GM20431 (cell line): ENCODE measurements around the gene PUM2.
"Not testable (repeated sequence)": the region's sequence is repeated elsewhere in the genome, so short reads cannot be mapped to it uniquely, and the experiment has no call there.

ENCODE experiments used
- in situ Hi-C: fragments of 300-500 bp; cut with MseI, MboI; formaldehyde crosslinking; loops from one replicate; pipeline ENCODE4 v1.15.0; 2020; ENCODE audit warnings: low sequenced_read_pairs; ENCODE audit not compliant: unreplicated experiment

PUM2 gene

DNA sequence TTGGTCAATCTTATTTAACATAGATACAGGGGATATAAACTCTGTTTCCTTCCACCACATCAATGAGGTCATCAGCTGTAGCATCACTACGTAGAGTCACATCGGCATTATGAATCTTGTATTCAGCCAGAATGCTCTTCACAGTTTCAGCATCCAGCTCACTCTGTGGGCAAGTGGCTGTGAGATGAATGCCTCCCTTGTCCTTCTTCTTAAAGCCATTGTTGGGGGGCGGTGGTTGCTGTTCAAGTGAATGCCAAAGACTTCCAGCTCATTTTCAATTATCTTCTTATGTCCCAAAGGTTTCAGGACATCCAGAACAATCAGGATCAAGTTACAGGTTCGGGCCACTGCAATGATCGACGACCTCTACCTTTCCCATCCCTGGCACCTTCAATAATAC lies 110.4 kb downstream of the PUM2 start:
- in situ Hi-C loops = not testable (repeated sequence)

DNA sequence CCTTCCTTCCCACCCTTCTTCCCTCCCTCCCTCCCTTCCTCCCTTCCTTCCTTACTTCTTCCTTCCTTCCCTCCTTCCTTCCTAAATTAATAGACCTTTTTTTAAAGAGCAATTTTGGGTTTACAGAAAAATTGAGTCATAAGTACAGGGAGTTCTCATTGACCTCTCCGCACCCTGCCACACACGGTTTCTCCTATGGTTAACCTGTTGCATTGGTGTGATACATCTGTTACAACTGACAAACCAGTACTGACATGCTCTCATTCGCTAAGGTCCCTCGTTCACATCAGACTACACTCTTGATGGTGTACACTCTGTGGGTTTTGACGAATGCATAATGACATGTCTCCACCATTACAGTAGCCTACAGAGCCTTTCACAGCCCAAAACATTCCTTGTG lies 114.1 kb downstream of the PUM2 start:
- in situ Hi-C loops = no loop called here

DNA sequence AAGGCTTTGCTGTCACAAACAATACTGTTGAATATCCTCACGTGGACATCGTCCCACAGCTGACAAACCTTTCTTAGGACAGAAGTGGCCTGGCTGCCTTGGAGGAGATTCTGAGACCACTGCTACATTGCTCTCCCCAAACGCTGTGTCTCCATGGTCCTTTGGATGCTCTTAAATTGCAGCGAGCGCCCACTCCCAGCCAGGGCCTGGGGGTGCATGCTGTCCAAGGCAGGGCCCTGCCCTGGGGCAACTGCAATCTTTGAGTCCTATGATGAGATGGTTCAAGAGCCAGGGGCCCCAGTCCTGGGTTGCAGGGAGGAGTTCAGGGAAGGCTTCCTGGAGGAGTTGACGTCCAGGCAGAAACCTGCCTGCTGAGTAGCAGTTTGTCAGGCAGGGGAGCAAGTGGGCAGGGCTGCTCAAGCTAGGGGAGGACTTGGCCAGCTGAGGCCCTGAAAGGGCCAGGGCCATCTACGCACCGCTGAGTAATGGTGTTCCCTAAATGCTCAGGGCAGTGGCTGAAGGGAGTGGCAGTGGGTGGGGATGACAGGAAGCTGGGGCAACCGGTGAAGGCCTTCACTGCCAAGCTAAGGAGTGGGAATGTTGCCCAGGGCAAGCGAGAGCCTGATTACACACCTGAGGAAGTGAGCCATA lies 114.9 kb downstream of the PUM2 start:
- in situ Hi-C loops = no loop called here

DNA sequence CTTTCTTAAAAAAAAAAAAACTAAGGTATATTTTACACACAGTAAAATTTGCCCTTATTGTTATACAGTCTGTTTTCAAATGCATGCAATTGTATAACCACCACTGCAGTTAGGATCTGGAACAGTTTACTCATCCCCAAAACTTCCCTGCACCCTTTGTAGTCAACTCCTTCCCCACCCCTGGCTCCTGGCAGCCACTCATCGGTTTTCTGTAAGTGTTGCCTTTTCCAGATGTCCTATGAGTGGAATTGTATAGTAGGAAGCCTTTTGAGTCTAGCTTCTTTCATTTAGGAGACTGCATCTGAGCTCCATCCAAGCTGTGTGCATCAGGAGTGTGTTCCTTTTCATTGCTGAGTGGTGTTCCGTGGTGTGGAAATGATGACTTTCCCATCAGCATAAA lies 116.0 kb downstream of the PUM2 start:
- in situ Hi-C loops = not testable (repeated sequence)

DNA sequence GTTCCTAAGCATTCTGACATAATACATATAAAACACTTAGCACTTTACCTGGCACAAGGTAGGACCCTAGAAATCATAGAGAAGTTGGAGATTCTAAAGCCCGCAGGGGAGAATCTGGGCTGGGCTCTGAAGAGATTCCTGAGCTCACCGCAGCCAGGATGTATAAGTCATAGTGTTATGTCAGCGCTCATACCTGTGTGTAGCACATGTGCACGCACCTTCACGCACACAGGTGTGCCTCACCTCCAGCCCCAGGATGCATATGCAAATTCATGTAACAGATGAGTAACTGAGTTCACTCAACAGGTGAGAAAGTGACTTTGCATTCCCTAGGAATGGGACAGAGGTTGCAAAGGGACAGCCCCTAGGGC lies 117.8 kb downstream of the PUM2 start:
- in situ Hi-C loops = no loop called here

DNA sequence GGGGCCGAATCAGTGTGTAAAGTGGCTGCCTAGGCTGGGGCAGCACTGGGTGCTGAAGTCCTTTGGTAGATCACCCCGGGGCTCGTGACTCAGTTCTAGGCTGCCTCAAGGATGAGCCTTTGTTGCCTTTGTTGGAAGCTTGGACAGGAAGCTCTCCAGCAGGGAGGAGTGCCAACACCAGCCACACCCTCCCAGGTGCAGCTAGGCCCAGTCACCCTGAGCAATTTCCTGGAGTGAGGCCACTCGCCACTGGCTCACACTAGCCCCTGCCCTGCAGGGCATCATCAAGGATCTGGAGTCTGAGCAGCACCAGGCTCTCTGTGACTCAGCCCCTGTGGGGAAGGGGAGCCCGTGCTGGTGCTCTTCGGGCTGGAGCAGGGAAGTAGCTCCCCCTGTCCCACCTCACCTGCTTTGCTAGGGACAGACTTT lies 119.0 kb downstream of the PUM2 start:
- in situ Hi-C loops = no loop called here

DNA sequence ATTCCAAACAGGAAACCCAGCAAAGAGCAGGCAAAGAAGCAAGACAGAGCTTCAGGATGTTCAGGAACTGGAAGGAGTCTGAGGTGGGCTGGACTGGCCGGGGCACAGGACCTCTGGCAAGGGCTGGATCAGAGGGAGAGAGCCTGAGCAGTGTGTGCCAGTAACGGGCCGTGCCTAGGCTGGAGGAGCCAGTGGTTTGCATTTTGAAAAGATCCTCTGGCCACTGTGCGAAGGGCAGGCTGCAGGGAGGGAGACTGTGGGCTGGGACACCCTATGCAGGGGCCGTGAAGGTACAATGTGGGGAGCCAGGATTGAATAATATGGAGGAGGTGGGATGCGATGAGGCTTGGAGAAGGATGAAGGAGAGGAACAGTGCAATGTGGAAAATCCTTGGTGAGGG lies 119.5 kb downstream of the PUM2 start:
- in situ Hi-C loops = no loop called here

DNA sequence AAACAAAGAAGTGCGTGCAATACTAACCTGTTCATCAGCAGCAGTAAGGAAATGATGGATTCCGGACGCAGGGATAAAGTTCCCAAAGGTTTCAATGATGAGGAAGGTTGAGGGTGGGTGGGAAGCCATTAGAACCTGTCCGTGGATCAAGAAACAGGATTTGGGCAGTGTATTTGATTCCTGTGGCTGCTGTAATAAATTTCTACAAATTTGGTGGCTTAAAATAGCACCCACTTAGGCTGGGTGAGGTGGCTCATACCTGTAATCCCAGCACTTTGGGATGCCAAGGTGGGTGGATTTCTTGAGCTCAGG lies 120.6 kb downstream of the PUM2 start:
- in situ Hi-C loops = no loop called here

DNA sequence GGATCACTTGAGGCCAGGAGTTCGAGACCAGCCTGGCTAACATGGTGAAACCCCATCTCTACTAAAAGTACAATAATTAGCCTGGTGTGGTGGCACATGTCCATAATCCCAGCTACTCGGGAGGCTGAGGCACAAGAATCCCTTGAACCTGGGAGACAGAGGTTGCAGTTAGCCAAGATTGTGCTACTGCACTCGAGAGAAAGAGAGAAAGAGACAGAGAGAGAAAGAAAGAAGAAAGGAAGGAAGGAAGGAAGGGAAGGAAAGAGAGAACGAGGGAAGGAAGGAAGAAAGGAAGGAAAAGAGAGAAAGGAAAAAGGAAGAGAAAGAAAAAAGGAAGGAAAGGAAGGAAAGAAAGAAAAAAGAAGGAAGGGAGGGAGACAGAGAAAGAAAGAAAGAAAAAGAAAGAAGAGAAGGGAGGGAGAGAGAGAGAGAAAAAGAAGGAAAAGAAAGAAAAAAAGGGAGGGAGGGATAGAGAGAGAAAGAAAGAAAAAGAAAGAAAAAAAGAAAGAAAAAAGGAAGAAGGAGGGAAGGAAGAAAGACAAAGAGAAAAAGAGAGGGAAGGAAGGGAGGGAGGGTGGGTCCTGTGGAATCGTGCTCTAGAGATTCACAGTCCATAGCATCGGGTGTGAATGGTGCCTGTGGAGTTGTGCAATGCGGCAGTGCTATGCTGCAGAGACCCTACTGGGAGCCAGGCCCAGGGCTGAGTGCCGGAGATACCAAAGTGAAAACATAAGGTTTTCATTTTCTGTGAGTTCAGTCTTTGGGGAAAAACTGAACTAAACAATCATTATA lies 121.1 kb downstream of the PUM2 start:
- in situ Hi-C loops = no loop called here

DNA sequence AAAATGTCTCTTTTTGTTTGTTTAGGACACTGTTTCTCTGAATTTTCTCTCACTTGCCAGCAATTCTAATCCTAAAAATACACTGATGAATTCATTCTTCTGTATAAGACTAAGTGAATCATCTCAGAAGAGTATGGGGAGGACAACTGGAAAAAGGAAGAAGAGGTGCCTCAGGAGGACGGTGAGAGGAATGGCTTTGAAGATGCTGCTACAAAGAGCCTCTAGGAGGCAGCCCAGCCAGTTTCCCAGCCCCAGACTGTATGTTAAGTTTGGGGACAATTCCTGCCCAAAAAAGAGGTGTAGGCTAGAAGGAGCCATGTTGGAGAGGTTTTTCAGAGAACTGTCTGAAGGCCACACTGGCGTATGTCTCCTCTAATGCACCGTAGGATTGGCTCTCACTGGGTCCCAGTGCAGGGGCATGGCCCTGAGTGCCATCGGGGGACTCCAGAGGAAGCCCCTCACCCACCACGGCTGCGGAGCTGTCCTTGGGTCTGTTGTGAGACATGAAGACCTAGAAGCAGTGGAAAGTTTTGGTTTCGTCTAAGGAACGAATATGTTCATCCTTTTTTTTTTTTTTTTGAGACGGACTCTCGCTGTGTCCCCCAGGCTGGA lies 122.6 kb downstream of the PUM2 start:
- in situ Hi-C loops = no loop called here

DNA sequence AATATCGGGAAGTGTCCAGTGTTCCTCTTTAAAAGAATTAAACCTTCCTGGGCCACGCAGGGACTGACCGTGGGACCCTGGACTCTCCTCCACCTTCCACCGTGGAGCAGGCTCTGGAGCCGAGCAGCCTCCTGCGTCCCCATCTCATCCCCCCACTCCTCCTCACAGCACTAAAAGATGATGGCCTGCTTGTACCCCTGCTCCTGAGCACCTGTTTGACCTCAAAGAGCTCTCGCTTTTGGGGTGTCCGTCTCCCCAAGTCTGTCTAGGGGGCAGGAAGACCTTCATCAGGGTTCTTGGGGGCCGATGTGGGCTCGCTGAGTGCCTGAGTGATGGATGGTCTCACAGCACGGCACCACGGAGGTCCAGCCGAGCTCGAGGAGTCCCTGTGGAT lies 124.5 kb downstream of the PUM2 start:
- in situ Hi-C loops = no loop called here

DNA sequence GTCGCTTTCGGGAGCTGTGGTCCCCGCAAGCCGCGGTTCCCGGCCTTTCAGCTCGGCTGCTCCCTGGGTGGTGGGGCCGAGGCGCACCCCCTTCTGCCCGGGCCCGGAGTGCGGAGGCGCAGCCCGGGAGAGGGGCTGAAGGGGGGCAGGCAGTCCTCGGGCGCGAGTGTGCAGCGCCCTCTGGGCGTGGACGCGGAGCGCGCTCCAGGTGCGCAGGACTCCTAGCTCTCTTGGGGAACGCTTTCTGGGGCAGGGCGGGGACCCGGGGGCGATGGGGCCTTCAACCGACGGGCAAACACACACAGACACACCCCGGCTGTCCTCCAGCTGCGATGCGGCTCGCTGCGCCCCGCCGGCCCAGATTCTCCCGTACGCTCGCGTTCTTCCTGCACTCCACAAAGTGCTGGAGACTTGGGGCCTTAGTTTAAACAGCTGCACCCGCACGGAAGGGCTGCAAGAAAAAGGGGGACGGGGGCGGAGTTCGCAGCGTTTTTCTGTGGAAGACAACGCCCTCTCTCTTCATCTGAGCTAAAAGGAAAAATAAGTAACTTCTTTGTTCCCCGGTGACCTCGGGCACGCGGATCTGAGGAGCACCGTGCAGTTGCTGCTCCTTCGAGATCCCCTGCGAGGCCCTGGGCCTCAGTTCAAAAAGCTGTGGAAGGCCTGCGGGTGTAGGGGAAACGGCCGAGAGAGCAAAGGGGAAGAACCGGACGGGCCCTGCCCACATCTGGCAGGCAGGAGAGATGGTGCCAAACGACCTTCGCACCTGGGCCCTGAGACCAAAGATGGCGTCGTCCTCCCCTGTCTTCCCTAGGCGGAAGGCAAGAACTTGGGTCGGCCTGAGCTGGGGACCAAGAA lies 125.1 kb downstream of the PUM2 start:
- in situ Hi-C loops = no loop called here

DNA sequence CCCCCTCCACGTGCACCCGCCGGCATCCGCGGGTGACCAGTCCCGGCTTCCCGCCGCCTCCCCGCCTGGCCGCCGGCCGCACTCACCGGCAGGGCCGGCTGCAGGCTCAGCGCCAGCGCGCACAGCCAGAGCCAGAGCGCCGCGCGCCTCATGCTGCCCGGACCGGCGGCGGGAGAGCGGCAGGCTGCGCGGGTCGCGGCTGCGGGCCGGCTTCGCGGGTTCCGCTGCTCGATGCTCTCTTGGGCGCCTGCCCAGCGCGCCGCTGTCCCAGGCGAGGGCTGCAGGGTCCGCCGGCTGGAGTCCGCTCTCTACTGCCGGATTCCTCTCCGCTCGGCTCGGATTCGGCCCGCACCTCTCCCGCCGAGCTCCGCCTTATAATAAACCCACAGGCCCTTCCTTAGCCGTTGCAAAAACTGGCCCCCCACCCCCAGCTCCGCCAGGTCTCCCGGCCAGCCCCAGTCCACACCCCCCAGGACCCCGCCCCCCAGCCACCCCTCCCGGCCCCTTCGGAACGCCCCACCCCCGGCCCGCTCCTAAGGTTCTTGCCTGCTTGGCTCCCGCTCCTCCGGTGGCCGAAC lies 125.8 kb downstream of the PUM2 start, which contains the start of gene SDC1:
TSS of gene SDC1 (minus strand) at position 415 of the 578 bp plus-strand sequence. CDS start at position 152, 263 bp downstream.
- in situ Hi-C loops = no loop called here

DNA sequence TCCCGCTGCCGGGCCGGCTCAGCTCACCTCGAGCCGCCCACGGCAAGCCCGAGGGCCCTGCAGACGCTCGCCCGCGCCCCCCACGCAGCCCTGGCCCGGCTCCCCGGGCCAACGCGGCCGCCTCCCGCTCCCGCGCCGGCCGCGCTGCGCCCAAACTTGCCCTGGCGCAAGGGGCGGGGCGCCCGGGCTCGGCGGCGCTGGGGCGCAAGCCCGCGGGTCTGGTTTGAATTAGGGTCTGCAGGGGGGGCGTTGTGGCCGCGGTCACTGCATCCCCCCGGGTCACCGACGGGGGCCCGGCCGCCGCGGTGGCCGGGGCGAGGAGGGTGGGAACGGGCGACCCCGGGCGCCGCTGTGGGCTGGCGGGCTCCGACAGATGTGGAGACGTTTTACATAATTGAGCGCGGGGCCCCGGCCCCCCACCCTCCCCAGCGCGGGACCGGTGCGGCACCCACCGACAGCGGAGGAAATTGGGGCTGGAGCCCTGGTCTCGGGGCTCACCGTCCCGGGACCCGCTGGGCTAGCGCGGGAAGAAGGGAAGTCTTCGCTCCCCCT lies 126.4 kb downstream of the PUM2 start:
- in situ Hi-C loops = no loop called here

DNA sequence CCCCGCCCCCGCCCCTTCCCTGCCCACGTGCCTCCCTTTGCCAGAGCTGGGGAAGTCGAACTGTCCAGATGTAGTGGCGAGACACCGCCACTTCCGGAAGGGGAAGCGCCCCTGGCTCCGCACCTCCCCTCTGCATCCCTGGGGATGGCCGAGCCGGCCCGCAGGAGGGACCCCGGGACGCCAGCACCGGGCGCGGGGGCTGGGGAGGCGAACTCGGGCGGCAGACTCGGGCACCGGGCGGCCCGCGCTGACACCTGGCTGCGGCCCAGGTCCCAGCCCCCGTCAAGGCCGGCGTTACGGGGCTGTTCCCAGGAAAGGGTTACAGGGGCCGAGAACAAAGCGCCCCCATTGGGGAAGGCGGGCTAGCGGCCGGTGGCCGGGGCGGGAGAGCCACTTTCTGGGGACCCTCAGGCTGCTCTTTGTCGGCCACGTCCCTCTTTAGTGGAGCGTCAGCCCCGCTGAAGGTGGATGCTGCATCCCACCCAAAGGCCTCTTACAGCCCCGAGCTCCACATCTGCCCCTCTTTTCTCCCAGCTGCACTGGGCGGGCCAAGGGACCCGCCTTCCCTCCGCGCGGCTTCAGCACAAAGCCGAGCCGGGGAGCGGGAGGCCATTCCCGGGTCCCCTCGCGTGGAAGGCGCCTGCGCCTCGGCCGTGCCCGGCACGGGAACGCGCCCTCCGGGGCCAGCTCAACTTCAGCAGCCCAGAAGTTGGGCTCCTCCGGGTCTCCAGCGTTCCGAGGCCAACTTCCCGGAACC lies 127.1 kb downstream of the PUM2 start:
- in situ Hi-C loops = no loop called here

DNA sequence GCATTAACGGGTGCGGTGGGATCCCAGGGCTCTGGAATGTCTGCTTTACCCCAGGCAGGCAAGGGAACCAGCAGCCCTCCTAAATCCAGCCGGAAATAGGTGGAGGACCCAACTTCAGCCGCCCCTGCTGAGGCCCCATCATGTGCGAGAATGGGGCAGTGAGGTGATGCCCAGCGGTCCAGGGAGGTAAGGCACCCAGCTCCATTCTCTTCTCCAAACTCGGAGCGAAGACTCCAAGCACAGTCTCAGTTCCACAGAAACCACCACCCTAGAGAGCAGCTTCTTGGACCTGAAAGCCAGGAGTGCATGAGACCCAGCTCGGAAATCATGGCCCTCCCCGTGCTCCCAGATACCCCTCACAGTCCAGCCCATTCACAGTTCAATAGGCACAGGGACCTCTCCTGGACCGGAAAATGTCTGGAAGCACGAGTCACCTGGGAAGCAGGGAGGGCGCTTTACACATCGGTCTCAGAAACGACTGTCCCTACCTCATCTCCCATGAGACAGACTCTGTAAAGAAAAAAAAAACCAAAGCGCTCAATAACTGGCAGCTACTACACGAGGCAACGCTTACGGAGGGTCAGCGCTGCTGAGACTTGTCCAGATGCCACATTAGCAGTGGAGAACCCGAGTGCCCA lies 127.8 kb downstream of the PUM2 start:
- in situ Hi-C loops = no loop called here

DNA sequence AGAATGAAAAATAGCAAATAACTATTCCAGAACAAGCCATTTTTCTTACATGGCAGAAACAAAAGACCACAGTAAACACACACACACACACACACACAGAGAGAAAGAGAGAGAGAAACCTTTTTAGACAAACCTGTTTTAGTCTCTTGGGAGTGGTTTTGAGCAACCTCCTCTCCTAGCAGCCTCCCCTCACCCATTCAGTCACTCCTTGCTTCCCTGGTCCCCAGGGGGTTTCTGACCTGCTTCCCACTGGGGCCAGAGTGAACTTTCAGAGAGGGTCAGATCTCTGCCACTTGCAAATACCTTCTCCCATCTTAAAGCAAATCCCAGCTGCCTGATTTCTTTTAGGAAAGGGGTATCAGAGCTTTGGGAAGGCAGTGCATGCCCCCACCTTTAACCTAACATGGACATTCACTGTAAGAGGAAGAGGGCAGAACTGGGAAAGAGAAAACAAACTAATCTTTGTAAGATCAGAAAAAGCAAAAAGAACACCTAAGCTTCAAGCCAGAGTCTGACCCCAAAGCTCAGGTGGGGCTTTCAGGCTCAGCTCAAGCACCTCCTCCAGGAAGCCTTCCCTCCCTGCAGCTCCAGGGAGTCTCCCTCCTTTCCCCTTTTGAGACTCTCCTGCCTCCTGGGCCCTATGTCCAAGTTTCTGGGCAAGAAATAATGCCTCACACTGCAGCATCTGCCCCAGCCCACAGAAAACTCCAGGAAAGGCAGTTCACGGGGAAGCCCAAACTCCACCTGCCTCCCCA lies 128.5 kb downstream of the PUM2 start:
- in situ Hi-C loops = no loop called here

DNA sequence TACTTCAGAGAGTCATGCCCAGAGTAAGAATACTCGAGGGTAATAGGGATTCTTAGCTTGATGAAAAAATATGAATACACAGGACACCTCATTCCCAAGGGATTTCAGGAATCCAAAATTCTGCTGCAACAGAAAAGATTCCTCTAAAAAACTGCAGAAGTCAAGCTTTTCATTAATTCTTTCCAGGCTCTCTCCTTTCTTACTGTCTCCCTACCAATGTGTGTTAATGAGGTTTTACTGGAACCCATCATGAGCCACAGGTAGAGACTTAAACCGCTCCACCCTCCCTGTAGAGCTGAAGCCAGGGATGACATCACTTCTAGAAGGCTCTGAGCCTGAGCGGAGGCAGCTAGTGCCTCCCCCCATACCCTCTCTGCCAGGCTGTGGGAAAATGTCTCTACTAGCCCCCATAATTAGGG lies 129.1 kb downstream of the PUM2 start:
- in situ Hi-C loops = no loop called here
